Testis (tissue), 3 donors: ENCODE data around the gene CLASP2. TPM values are rescaled to one million over a fixed set of nuclear protein-coding genes. Genes with fewer than 3 reads are reported as not detected.
"Not testable (repeated sequence)": the region's sequence is repeated elsewhere in the genome, so short reads cannot be mapped to it uniquely, and the experiment has no call there.

Experiments
- DNase-seq: peaks from one replicate; pipeline ENCODE4 v3.0.0-alpha.2; 2019
- H3K27ac ChIP-seq, 2 donors: fragments of 200-600 bp; sonication (generic); one replicate each; pipeline ENCODE4 v1.5.1; 2019
- H3K27me3 ChIP-seq: fragments of 200-600 bp; sonication (generic); one replicate; pipeline ENCODE4 v1.5.1; 2019
- H3K36me3 ChIP-seq: fragments of 200-600 bp; sonication (generic); one replicate; pipeline ENCODE4 v1.5.1; 2017; ENCODE audit warnings: low read depth; ENCODE audit errors: missing control alignments
- H3K4me1 ChIP-seq: fragments of 200-600 bp; sonication (generic); one replicate; pipeline ENCODE4 v1.5.1; 2019
- H3K4me3 ChIP-seq, 2 donors: fragments of 200-600 bp; sonication (generic); one replicate each; pipeline ENCODE4 v1.5.1; 2017 to 2019
- H3K9me3 ChIP-seq: fragments of 200-600 bp; sonication (generic); one replicate; pipeline ENCODE4 v1.5.1; 2017
- POLR2A ChIP-seq: fragments of 450-650 bp; IDR thresholded peaks from one replicate; pipeline ENCODE4 v1.6.1; 2017; ENCODE audit warnings: antibody characterized with exemption, mild to moderate bottlenecking, moderate library complexity
- WGBS, 2 donors: methylation state at CpG; one replicate each; pipeline ENCODE4 v1.1.5; 2018; 5-methylcytosine and 5-hydroxymethylcytosine counted together
- intact Hi-C: fragments of 100-400 bp; cut with DNase I; formaldehyde crosslinking; loops from one replicate; pipeline ENCODE4 v1.15.1; 2023; ENCODE audit warnings: low total_unique reads
- polyA plus RNA-seq: library from polyadenylated mRNA; stranded (reverse); fragments of 350-450 nt; fragmentation: Illumina TruSeq; extraction: RNeasy Lipid Tissue Mini Kit (QIAGEN cat#74804); gene quantifications from one replicate; pipeline ENCODE4 v1.2.3, GENCODE V29; 2014; ENCODE audit warnings: low read depth, low replicate concordance; ENCODE audit not compliant: insufficient read depth
- total RNA-seq, 2 donors: library from RNA; depleted of rRNA; stranded (reverse); fragments of >200 nt; gene quantifications; one replicate each; pipeline ENCODE4 v1.2.3, GENCODE V29; 2016
- TF ChIP-seq, protein P1 (sequence below), 3 experiments: fragments of 450-650 bp in 2 of 3; fragments of 200-600 bp in 1 of 3; sonication (generic) in 1 of 3; IDR thresholded peaks; one replicate each; pipeline ENCODE4 v1.5.1; 2016 to 2019; ENCODE audit warnings: antibody characterized with exemption in 3 of 3, mild to moderate bottlenecking in 2 of 3, moderate library complexity in 1 of 3

Gene CLASP2
- total and polyA plus RNA-seq, 3 donors from 2014 or later, result 21.5 to 72.1 (median 68.4) TPM

DNA sequence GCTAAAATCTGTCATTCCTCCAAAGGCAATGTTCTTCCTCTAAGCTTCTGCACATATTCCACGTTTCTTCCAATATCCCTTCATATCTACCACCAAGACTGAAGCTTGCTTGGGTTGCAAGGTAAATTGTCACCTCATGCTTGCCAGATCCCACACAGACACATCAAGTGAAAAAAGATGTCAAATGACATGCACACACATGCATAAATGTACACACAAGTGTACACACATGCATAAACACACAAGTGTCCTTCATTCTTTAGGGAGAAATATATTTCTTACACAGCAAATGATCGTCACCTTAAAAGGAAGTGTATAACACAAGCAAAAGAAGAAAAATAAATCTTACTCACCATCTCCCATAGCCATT, 59.4 kb downstream of the CLASP2 start:
- Histone ChIP-seq H3K4me3 (peak overlapping the region; percentile 39 to 44), H3K36me3 (no peaks in the 10 kb centered on the region), H3K4me1 (peaks cover 10% of the 10 kb centered on the region), H3K27me3 (no peaks in the 10 kb centered on the region), H3K9me3 (no peaks in the 10 kb centered on the region), H3K27ac (peak overlapping the region; percentile 71 to 72)
- DNase-seq, result no peak
- 15 to 17% methylated on average over 2 of the region's 2 CpGs for WGBS, 2 donors
- intact Hi-C loops, result no loop called here
- TF ChIP-seq, protein P1, sequence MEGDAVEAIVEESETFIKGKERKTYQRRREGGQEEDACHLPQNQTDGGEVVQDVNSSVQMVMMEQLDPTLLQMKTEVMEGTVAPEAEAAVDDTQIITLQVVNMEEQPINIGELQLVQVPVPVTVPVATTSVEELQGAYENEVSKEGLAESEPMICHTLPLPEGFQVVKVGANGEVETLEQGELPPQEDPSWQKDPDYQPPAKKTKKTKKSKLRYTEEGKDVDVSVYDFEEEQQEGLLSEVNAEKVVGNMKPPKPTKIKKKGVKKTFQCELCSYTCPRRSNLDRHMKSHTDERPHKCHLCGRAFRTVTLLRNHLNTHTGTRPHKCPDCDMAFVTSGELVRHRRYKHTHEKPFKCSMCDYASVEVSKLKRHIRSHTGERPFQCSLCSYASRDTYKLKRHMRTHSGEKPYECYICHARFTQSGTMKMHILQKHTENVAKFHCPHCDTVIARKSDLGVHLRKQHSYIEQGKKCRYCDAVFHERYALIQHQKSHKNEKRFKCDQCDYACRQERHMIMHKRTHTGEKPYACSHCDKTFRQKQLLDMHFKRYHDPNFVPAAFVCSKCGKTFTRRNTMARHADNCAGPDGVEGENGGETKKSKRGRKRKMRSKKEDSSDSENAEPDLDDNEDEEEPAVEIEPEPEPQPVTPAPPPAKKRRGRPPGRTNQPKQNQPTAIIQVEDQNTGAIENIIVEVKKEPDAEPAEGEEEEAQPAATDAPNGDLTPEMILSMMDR (IDR thresholded peaks at IDR 0.05), result no peak
- TF ChIP-seq POLR2A, result no peak

DNA sequence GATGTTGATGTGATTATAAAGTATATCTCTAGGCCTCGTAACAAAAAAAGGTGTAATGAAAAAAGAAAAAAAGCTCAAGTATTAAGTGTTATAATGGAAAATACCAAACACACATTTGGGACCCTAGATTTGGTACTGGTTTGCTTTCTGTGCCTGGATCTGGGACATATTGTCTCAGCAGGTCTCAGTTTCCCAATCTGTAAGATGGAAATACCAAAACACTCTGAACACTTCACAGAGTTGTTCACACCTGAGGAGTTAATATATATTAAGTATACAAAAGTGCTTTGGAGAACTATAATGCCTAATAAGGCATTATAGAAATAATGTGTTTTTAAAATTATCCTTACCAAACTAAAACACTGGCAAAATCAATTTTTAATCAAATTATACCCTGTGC, 60.0 kb downstream of the CLASP2 start:
- peak overlapping the region in 1 of 2 donors; percentile 72 for H3K27ac ChIP-seq
- no peaks in the 10 kb centered on the region for H3K9me3 ChIP-seq
- H3K4me3 ChIP-seq, result no peak overlapping the region
- DNase-seq, result no peak
- no peak for TF ChIP-seq POLR2A
- TF ChIP-seq, protein P1 (IDR thresholded peaks at IDR 0.05), result no peak
- intact Hi-C loops, result no loop called here
- H3K4me1 ChIP-seq, result peaks cover 10% of the 10 kb centered on the region
- no peaks in the 10 kb centered on the region for H3K27me3 ChIP-seq
- WGBS, 2 donors, result 65 to 85% methylated on average over 1 of the region's 1 CpG
- no peaks in the 10 kb centered on the region for H3K36me3 ChIP-seq

DNA sequence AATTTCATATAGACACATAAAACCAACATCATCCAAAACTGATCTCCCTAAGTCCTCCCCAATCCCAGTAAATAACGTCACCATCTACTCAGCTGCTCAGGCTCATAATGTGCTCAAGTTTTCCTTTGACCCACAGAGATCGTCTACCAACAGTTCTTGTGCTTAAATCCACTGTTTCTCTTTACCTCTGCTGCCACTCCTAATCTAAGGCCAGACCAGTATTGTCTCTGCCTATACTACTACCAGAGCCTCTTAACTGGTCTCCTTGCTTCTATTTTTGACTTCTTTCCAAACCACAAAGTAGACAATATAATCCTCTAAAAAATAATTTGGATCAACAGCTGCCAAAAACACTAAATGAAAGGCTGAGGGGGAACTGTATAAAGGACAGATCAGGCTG, 65.3 kb downstream of the CLASP2 start:
- no peaks in the 10 kb centered on the region for H3K9me3 ChIP-seq
- TF ChIP-seq, protein P1 (IDR thresholded peaks at IDR 0.05), result no peak
- TF ChIP-seq POLR2A, result no peak
- H3K27ac ChIP-seq, result no peak overlapping the region

DNA sequence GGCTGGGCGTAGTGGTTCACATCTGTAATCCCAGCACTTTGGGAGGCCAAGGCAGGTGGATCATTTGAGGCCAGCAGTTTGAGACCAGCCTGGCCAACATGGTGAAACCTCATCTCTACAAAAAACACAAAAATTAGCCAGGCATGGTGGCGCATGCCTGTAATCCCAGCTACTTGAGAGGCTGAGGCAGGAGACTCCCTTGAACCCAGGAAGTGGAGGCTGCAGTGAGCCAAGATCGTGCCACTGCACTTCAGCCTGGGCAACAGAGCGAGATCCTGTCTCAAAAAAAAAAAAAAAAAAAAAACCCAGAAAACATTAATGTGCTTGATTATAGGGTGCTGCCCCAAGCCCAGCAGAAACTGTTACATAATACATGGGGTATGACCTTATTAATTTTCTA, 67.0 kb downstream of the CLASP2 start:
- WGBS, 2 donors, result 94 to 96% methylated on average over 4 of the region's 4 CpGs
- H3K27me3 ChIP-seq, H3K4me1 ChIP-seq, DNase-seq, intact Hi-C loops, H3K27ac ChIP-seq, H3K36me3 ChIP-seq, H3K4me3 ChIP-seq, H3K9me3 ChIP-seq: not testable (repeated sequence)

More for the DNA sequence above, 65.3 kb downstream of the CLASP2 start:
- no peaks in the 10 kb centered on the region for H3K36me3 ChIP-seq
- H3K27me3 ChIP-seq, result no peaks in the 10 kb centered on the region
- H3K4me1 ChIP-seq, result no peaks in the 10 kb centered on the region
- no peak overlapping the region for H3K4me3 ChIP-seq
- intact Hi-C loops, result no loop called here
- WGBS, 2 donors, result 80 to 88% methylated on average over 2 of the region's 2 CpGs
- DNase-seq, result no peak

DNA sequence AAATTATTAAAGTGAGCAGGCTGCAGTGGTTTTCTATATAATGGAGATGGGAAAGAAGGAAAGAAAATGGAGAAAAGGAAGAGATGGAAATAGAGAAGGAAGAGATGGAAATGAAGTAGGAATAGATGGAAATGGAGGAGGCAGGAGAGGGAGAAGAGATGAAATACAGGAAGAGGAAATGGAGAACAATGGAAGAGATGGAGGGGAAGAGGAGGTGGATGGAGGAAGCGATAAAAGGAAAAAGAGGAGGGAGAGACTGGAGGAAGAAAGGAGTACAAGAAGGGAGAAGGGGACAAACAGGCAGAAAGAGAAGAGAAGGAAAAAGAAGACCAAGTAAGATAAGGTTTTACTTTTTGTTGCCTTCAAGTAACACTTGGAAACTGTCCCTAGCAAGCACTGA, 67.6 kb downstream of the CLASP2 start:
- TF ChIP-seq, protein P1 (IDR thresholded peaks at IDR 0.05), result no peak
- TF ChIP-seq POLR2A, result no peak
- Histone ChIP-seq H3K36me3 (no peaks in the 10 kb centered on the region), H3K4me1 (no peaks in the 10 kb centered on the region), H3K27me3 (no peaks in the 10 kb centered on the region), H3K9me3 (no peaks in the 10 kb centered on the region), H3K27ac (no peak overlapping the region), H3K4me3 (no peak overlapping the region)
- 84 to 95% methylated on average over 1 of the region's 1 CpG for WGBS, 2 donors
- intact Hi-C loops, result no loop called here
- DNase-seq, result no peak
